ENCODE data around the gene MAGI1.

MAGI1 gene

DNA sequence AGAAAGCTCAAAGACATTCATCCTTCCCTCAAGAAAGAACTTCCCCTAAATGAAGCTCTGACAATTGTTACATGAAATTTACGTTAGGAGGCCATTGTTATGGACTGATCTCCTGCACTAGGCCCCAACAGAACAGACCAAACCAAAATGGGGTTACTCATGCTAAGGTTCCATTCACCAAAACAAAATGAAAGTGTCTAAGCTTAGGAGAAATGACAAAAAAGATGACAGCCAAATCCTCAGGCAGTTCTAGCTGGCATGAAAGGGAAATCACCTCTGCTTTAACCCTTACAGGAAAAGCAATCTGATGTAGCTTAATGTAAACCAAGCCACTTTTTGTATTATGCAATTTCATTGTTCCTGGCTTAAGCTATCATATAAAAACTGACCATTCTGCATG is 271.2 kb downstream of the MAGI1 start:
- no peaks in the 10 kb centered on the region for H3K36me3 ChIP-seq (ENCODE audit: control insufficient read depth, insufficient read depth, low read length)
- H3K27me3 ChIP-seq (ENCODE audit: control insufficient read depth, insufficient read depth, low read length), result no peaks in the 10 kb centered on the region
- no peak overlapping the region for H3K9ac ChIP-seq (ENCODE audit: low read length)
- H3K4me3 ChIP-seq (ENCODE audit: low read length), result no peak overlapping the region
- H3K27ac ChIP-seq (ENCODE audit: low read depth, low read length), result no peak overlapping the region
- H3K4me1 ChIP-seq (ENCODE audit: control insufficient read depth, insufficient read depth, low read length), result no peaks in the 10 kb centered on the region

- no peak overlapping the region for H3K9ac ChIP-seq (ENCODE audit: low read length)
- H3K4me3 ChIP-seq (ENCODE audit: low read length), result no peak overlapping the region
- no peaks in the 10 kb centered on the region for H3K27me3 ChIP-seq (ENCODE audit: control insufficient read depth, insufficient read depth, low read length)
- no peak overlapping the region for H3K27ac ChIP-seq (ENCODE audit: low read depth, low read length)
- H3K36me3 ChIP-seq (ENCODE audit: control insufficient read depth, insufficient read depth, low read length), result no peaks in the 10 kb centered on the region
- H3K4me1 ChIP-seq (ENCODE audit: control insufficient read depth, insufficient read depth, low read length), result no peaks in the 10 kb centered on the region
Measured at GRCh38 chr3:65762235-65762580, 276.5 kb downstream of the MAGI1 start.

GRCh38 chr3:65761446-65762234 is 277.1 kb downstream of the MAGI1 start:
- Histone ChIP-seq H3K4me1 (ENCODE audit: control insufficient read depth, insufficient read depth, low read length) (no peaks in the 10 kb centered on the region), H3K9ac (ENCODE audit: low read length) (no peak overlapping the region), H3K27me3 (ENCODE audit: control insufficient read depth, insufficient read depth, low read length) (no peaks in the 10 kb centered on the region), H3K36me3 (ENCODE audit: control insufficient read depth, insufficient read depth, low read length) (no peaks in the 10 kb centered on the region), H3K27ac (ENCODE audit: low read depth, low read length) (no peak overlapping the region), H3K4me3 (ENCODE audit: low read length) (no peak overlapping the region)

DNA sequence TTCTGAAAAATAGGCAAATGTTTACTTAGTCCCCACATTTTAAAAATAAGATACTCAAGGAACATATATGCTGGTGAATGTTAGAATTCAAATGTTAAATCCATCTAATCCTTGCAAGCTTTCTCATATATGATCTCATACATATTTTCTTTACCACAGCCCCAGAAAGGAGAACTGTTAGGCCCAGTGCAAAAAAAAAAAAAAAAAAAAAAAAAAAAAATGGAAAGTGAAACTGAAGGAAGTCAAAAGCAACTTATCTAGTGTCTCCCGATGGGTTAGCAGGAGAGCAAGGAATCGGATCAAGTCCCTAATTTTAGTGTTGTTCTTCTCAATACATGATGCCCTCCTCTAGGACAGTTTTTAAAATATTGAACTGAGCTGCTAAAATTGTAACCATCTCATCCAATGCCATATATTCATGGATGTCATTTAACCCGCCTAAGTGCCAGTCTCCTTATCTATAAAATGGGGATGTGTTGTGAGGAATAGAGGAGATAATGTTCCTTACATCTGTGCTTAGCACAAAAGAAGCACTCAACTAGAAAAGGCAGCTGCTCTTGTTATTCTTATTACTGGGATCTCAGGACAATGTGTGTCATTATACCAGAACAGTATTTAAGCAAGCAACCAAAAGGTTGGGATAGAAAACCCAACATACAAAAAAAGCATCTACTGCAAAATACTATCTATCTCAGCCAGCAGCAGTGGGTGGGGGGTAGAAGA is 279.7 kb downstream of the MAGI1 start:
- Histone ChIP-seq H3K36me3 (ENCODE audit: control insufficient read depth, insufficient read depth, low read length) (no peaks in the 10 kb centered on the region), H3K27me3 (ENCODE audit: control insufficient read depth, insufficient read depth, low read length) (no peaks in the 10 kb centered on the region), H3K4me1 (ENCODE audit: control insufficient read depth, insufficient read depth, low read length) (no peaks in the 10 kb centered on the region), H3K27ac (ENCODE audit: low read depth, low read length) (no peak overlapping the region), H3K4me3 (ENCODE audit: low read length) (no peak overlapping the region), H3K9ac (ENCODE audit: low read length) (no peak overlapping the region)

GRCh38 chr3:65758438-65758837 is 280.3 kb downstream of the MAGI1 start:
- no peak overlapping the region for H3K4me3 ChIP-seq (ENCODE audit: low read length)
- no peaks in the 10 kb centered on the region for H3K36me3 ChIP-seq (ENCODE audit: control insufficient read depth, insufficient read depth, low read length)
- no peak overlapping the region for H3K9ac ChIP-seq (ENCODE audit: low read length)
- no peaks in the 10 kb centered on the region for H3K27me3 ChIP-seq (ENCODE audit: control insufficient read depth, insufficient read depth, low read length)
- no peaks in the 10 kb centered on the region for H3K4me1 ChIP-seq (ENCODE audit: control insufficient read depth, insufficient read depth, low read length)
- H3K27ac ChIP-seq (ENCODE audit: low read depth, low read length), result no peak overlapping the region

- Histone ChIP-seq H3K9ac (ENCODE audit: low read length) (no peak overlapping the region), H3K36me3 (ENCODE audit: control insufficient read depth, insufficient read depth, low read length) (no peaks in the 10 kb centered on the region), H3K4me3 (ENCODE audit: low read length) (no peak overlapping the region), H3K27me3 (ENCODE audit: control insufficient read depth, insufficient read depth, low read length) (no peaks in the 10 kb centered on the region), H3K4me1 (ENCODE audit: control insufficient read depth, insufficient read depth, low read length) (no peaks in the 10 kb centered on the region), H3K27ac (ENCODE audit: low read depth, low read length) (no peak overlapping the region)
Measured at GRCh38 chr3:65752636-65753035, 286.1 kb downstream of the MAGI1 start.

- Histone ChIP-seq H3K4me3 (ENCODE audit: low read length) (no peak overlapping the region), H3K27me3 (ENCODE audit: control insufficient read depth, insufficient read depth, low read length) (no peaks in the 10 kb centered on the region), H3K9ac (ENCODE audit: low read length) (no peak overlapping the region), H3K4me1 (ENCODE audit: control insufficient read depth, insufficient read depth, low read length) (no peaks in the 10 kb centered on the region), H3K27ac (ENCODE audit: low read depth, low read length) (no peak overlapping the region), H3K36me3 (ENCODE audit: control insufficient read depth, insufficient read depth, low read length) (no peaks in the 10 kb centered on the region)
Measured at GRCh38 chr3:65751123-65751700, 287.5 kb downstream of the MAGI1 start.

GRCh38 chr3:65749066-65749465 is 289.7 kb downstream of the MAGI1 start:
- no peaks in the 10 kb centered on the region for H3K27me3 ChIP-seq (ENCODE audit: control insufficient read depth, insufficient read depth, low read length)
- no peak overlapping the region for H3K4me3 ChIP-seq (ENCODE audit: low read length)
- H3K27ac ChIP-seq (ENCODE audit: low read depth, low read length), result no peak overlapping the region
- H3K9ac ChIP-seq (ENCODE audit: low read length), result no peak overlapping the region
- no peaks in the 10 kb centered on the region for H3K4me1 ChIP-seq (ENCODE audit: control insufficient read depth, insufficient read depth, low read length)
- no peaks in the 10 kb centered on the region for H3K36me3 ChIP-seq (ENCODE audit: control insufficient read depth, insufficient read depth, low read length)

- H3K27ac ChIP-seq (ENCODE audit: low read depth, low read length), result no peak overlapping the region
- H3K4me1 ChIP-seq (ENCODE audit: control insufficient read depth, insufficient read depth, low read length), result no peaks in the 10 kb centered on the region
- H3K36me3 ChIP-seq (ENCODE audit: control insufficient read depth, insufficient read depth, low read length), result no peaks in the 10 kb centered on the region
- no peak overlapping the region for H3K9ac ChIP-seq (ENCODE audit: low read length)
- no peaks in the 10 kb centered on the region for H3K27me3 ChIP-seq (ENCODE audit: control insufficient read depth, insufficient read depth, low read length)
- no peak overlapping the region for H3K4me3 ChIP-seq (ENCODE audit: low read length)
Measured at GRCh38 chr3:65748326-65748725, 290.4 kb downstream of the MAGI1 start.

- Histone ChIP-seq H3K27me3 (ENCODE audit: control insufficient read depth, insufficient read depth, low read length) (no peaks in the 10 kb centered on the region), H3K36me3 (ENCODE audit: control insufficient read depth, insufficient read depth, low read length) (no peaks in the 10 kb centered on the region), H3K9ac (ENCODE audit: low read length) (no peak overlapping the region), H3K27ac (ENCODE audit: low read depth, low read length) (no peak overlapping the region), H3K4me1 (ENCODE audit: control insufficient read depth, insufficient read depth, low read length) (no peaks in the 10 kb centered on the region), H3K4me3 (ENCODE audit: low read length) (no peak overlapping the region)
Measured at GRCh38 chr3:65746848-65747247, 291.9 kb downstream of the MAGI1 start.

DNA sequence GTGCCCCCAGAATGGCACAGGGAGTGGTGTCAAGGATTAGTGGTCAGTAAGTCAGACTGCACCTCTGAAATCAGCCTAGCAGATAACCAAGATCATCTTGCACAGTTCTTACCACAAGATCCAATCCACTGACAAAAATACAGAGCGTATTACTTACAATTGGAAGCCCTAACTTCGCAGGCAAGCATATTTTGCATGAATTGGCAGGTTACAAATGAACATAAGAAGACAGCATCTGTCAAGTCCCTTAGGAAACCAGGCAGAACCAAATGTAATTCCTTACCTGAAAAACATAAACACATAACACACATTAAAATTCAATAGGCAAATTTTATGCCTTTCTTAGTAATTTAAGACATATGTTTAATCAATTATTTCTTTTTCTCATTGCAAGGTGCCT is 293.4 kb downstream of the MAGI1 start:
- Histone ChIP-seq H3K27me3 (ENCODE audit: control insufficient read depth, insufficient read depth, low read length) (no peaks in the 10 kb centered on the region), H3K4me3 (ENCODE audit: low read length) (no peak overlapping the region), H3K27ac (ENCODE audit: low read depth, low read length) (no peak overlapping the region), H3K9ac (ENCODE audit: low read length) (no peak overlapping the region), H3K4me1 (ENCODE audit: control insufficient read depth, insufficient read depth, low read length) (no peaks in the 10 kb centered on the region), H3K36me3 (ENCODE audit: control insufficient read depth, insufficient read depth, low read length) (no peaks in the 10 kb centered on the region)

GRCh38 chr3:65742914-65743313 is 295.8 kb downstream of the MAGI1 start:
- H3K9ac ChIP-seq (ENCODE audit: low read length), result no peak overlapping the region
- H3K27ac ChIP-seq (ENCODE audit: low read depth, low read length), result no peak overlapping the region
- no peaks in the 10 kb centered on the region for H3K4me1 ChIP-seq (ENCODE audit: control insufficient read depth, insufficient read depth, low read length)
- H3K4me3 ChIP-seq (ENCODE audit: low read length), result no peak overlapping the region
- no peaks in the 10 kb centered on the region for H3K36me3 ChIP-seq (ENCODE audit: control insufficient read depth, insufficient read depth, low read length)
- no peaks in the 10 kb centered on the region for H3K27me3 ChIP-seq (ENCODE audit: control insufficient read depth, insufficient read depth, low read length)
